Erythroblast (primary cell): Measurements from ENCODE around the gene JAK2.

Experiments
- GATA1 ChIP-seq: IDR thresholded peaks from 2 replicates; pipeline ENCODE4 v1.6.1; 2011; ENCODE audit warnings: low read depth, mild to moderate bottlenecking, control low read depth, low read length, moderate library complexity
- POLR2A ChIP-seq: IDR thresholded peaks from 2 replicates; pipeline ENCODE4 v1.6.1; 2011; ENCODE audit warnings: mild to moderate bottlenecking, low read length

GRCh38 chr9:4955836-4956235, 29.2 kb upstream of the JAK2 start:
- TF ChIP-seq POLR2A (no peak), GATA1 (no peak)
